PC-9 (cell line): ENCODE results near the gene HACE1.

Experiments
- EZH2 ChIP-seq: fragments of 200-600 bp; sonication (generic); IDR thresholded peaks from 2 replicates; pipeline ENCODE4 v1.8.0; 2017; ENCODE audit warnings: antibody characterized with exemption, low read depth
- TF ChIP-seq, protein P1 (sequence below): fragments of 200-600 bp; sonication (generic); conservative IDR thresholded peaks from 2 replicates; pipeline ENCODE4 v1.6.1; 2017; ENCODE audit warnings: mixed run types, antibody characterized with exemption, mild to moderate bottlenecking, moderate library complexity

GRCh38 chr6:104714796-104715195, 144.9 kb downstream of the HACE1 start:
- TF ChIP-seq, protein P1, sequence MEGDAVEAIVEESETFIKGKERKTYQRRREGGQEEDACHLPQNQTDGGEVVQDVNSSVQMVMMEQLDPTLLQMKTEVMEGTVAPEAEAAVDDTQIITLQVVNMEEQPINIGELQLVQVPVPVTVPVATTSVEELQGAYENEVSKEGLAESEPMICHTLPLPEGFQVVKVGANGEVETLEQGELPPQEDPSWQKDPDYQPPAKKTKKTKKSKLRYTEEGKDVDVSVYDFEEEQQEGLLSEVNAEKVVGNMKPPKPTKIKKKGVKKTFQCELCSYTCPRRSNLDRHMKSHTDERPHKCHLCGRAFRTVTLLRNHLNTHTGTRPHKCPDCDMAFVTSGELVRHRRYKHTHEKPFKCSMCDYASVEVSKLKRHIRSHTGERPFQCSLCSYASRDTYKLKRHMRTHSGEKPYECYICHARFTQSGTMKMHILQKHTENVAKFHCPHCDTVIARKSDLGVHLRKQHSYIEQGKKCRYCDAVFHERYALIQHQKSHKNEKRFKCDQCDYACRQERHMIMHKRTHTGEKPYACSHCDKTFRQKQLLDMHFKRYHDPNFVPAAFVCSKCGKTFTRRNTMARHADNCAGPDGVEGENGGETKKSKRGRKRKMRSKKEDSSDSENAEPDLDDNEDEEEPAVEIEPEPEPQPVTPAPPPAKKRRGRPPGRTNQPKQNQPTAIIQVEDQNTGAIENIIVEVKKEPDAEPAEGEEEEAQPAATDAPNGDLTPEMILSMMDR: no peak
- TF ChIP-seq EZH2: no peak
